Parathyroid adenoma (tissue), 2 donors: ENCODE results near the gene TMEM123.

Experiments used
- H2AFZ ChIP-seq: fragments of 300-600 bp; sonication (generic); one replicate; pipeline ENCODE4 v1.7.0; 2017; ENCODE audit warnings: antibody characterized with exemption, mild to moderate bottlenecking
- H3K27ac ChIP-seq: fragments of 300-600 bp; sonication (generic); one replicate; pipeline ENCODE4 v1.7.0; 2017
- H3K27me3 ChIP-seq: fragments of 300-600 bp; sonication (generic); one replicate; pipeline ENCODE4 v1.7.0; 2017; ENCODE audit warnings: low read length; ENCODE audit not compliant: control insufficient read depth, insufficient read depth
- H3K36me3 ChIP-seq: fragments of 300-600 bp; sonication (generic); one replicate; pipeline ENCODE4 v1.7.0; 2017; ENCODE audit warnings: low read length; ENCODE audit not compliant: control insufficient read depth, insufficient read depth
- H3K4me1 ChIP-seq: fragments of 300-600 bp; sonication (generic); one replicate; pipeline ENCODE4 v1.7.0; 2017; ENCODE audit warnings: control low read depth
- H3K4me2 ChIP-seq: fragments of 300-600 bp; sonication (generic); one replicate; pipeline ENCODE4 v1.7.0; 2017; ENCODE audit warnings: low read length
- H3K4me3 ChIP-seq: fragments of 300-600 bp; sonication (generic); one replicate; pipeline ENCODE4 v1.7.0; 2017; ENCODE audit warnings: low read depth, low read length
- H3K79me2 ChIP-seq: fragments of 300-600 bp; sonication (generic); one replicate; pipeline ENCODE4 v1.7.0; 2017; ENCODE audit warnings: control low read depth
- H3K9ac ChIP-seq: fragments of 300-600 bp; sonication (generic); one replicate; pipeline ENCODE4 v1.7.0; 2017; ENCODE audit warnings: mild to moderate bottlenecking
- H3K9me3 ChIP-seq: fragments of 300-600 bp; sonication (generic); one replicate; pipeline ENCODE4 v1.7.0; 2017; ENCODE audit warnings: low read length; ENCODE audit not compliant: control insufficient read depth
- CTCF ChIP-seq: fragments of 300-600 bp; sonication (generic); IDR thresholded peaks from one replicate; pipeline ENCODE4 v1.7.0; 2017; ENCODE audit warnings: antibody characterized with exemption, mild to moderate bottlenecking
- donor health status: primary hyperparathyroidism.

The TMEM123 gene

GRCh38 chr11:102489186-102490145 lies 36.9 kb upstream of the TMEM123 start:
- TF ChIP-seq CTCF: no peak

GRCh38 chr11:102488208-102488607 lies 35.6 kb upstream of the TMEM123 start:
- H3K4me2 ChIP-seq: no peak overlapping the region
- H3K9ac ChIP-seq: no peak overlapping the region
- H3K36me3 ChIP-seq: no peaks in the 10 kb centered on the region
- no peak overlapping the region for H2AFZ ChIP-seq
- H3K27me3 ChIP-seq: no peaks in the 10 kb centered on the region
- no peaks in the 10 kb centered on the region for H3K79me2 ChIP-seq
- no peak overlapping the region for H3K27ac ChIP-seq
- no peak overlapping the region for H3K4me3 ChIP-seq
- H3K9me3 ChIP-seq: no peaks in the 10 kb centered on the region
- no peaks in the 10 kb centered on the region for H3K4me1 ChIP-seq
- no peak for TF ChIP-seq CTCF

More at GRCh38 chr11:102489186-102490145, 36.9 kb upstream of the TMEM123 start:
- no peak overlapping the region for H3K9ac ChIP-seq
- H3K36me3 ChIP-seq: no peaks in the 10 kb centered on the region
- no peaks in the 10 kb centered on the region for H3K9me3 ChIP-seq
- no peak overlapping the region for H3K4me2 ChIP-seq
- no peak overlapping the region for H3K4me3 ChIP-seq
- no peak overlapping the region for H2AFZ ChIP-seq
- H3K27ac ChIP-seq: no peak overlapping the region
- no peaks in the 10 kb centered on the region for H3K4me1 ChIP-seq
- no peaks in the 10 kb centered on the region for H3K27me3 ChIP-seq
- no peaks in the 10 kb centered on the region for H3K79me2 ChIP-seq

- no peaks in the 10 kb centered on the region for H3K79me2 ChIP-seq
- no peaks in the 10 kb centered on the region for H3K36me3 ChIP-seq
- no peaks in the 10 kb centered on the region for H3K27me3 ChIP-seq
- H2AFZ ChIP-seq: no peak overlapping the region
- no peak for TF ChIP-seq CTCF
- H3K9me3 ChIP-seq: no peaks in the 10 kb centered on the region
- H3K4me3 ChIP-seq: no peak overlapping the region
- no peak overlapping the region for H3K4me2 ChIP-seq
- no peak overlapping the region for H3K9ac ChIP-seq
- no peak overlapping the region for H3K27ac ChIP-seq
- no peaks in the 10 kb centered on the region for H3K4me1 ChIP-seq
Observed at GRCh38 chr11:102487214-102487613, 34.6 kb upstream of the TMEM123 start.

GRCh38 chr11:102486584-102486983 lies 34.0 kb upstream of the TMEM123 start:
- no peak overlapping the region for H3K4me2 ChIP-seq
- H3K36me3 ChIP-seq: no peaks in the 10 kb centered on the region
- no peak overlapping the region for H3K27ac ChIP-seq
- no peaks in the 10 kb centered on the region for H3K27me3 ChIP-seq
- H2AFZ ChIP-seq: no peak overlapping the region
- no peak for TF ChIP-seq CTCF
- no peak overlapping the region for H3K4me3 ChIP-seq
- H3K9me3 ChIP-seq: no peaks in the 10 kb centered on the region
- no peaks in the 10 kb centered on the region for H3K4me1 ChIP-seq
- no peak overlapping the region for H3K9ac ChIP-seq
- H3K79me2 ChIP-seq: no peaks in the 10 kb centered on the region
